Smooth muscle cell (in vitro differentiated cells): ENCODE measurements around the gene FAM32A. TPM values are rescaled to one million over a fixed set of nuclear protein-coding genes. Genes with fewer than 3 reads are reported as not detected.

Experiments used
- DNase-seq: peaks from one replicate; lab custom pipeline; 2025; ENCODE audit not compliant: unreplicated experiment; lab: John Stamatoyannopoulos, UW
- H2AFZ ChIP-seq: fragments of 200-600 bp; sonication (generic); 2 replicates; pipeline ENCODE4 v1.6.0; 2016; ENCODE audit warnings: antibody characterized with exemption, low read depth, mild to moderate bottlenecking
- H3F3A ChIP-seq: fragments of 200-600 bp; sonication (generic); 2 replicates; pipeline ENCODE4 v1.6.0; 2017; ENCODE audit warnings: antibody characterized with exemption, low read depth
- H3K27ac ChIP-seq: fragments of 200-600 bp; sonication (generic); 2 replicates; pipeline ENCODE4 v1.5.1; 2016; ENCODE audit warnings: low read depth, mild to moderate bottlenecking
- H3K27me3 ChIP-seq: fragments of 200-600 bp; sonication (generic); 2 replicates; pipeline ENCODE4 v1.6.1; 2016; ENCODE audit warnings: low read depth, mild to moderate bottlenecking
- H3K36me3 ChIP-seq: fragments of 200-600 bp; sonication (generic); 2 replicates; pipeline ENCODE4 v1.5.1; 2016; ENCODE audit warnings: low read depth
- H3K4me1 ChIP-seq: fragments of 200-600 bp; sonication (generic); 2 replicates; pipeline ENCODE4 v1.5.1; 2016; ENCODE audit warnings: low read depth
- H3K4me2 ChIP-seq: fragments of 200-600 bp; sonication (generic); 2 replicates; pipeline ENCODE4 v1.6.0; 2016; ENCODE audit warnings: mild to moderate bottlenecking
- H3K4me3 ChIP-seq: fragments of 200-600 bp; sonication (generic); 2 replicates; pipeline ENCODE4 v1.5.1; 2016; ENCODE audit warnings: mild to moderate bottlenecking
- H3K79me2 ChIP-seq: fragments of 200-600 bp; sonication (generic); 2 replicates; pipeline ENCODE4 v1.6.0; 2016; ENCODE audit warnings: low read depth, mild to moderate bottlenecking
- H3K9ac ChIP-seq: fragments of 200-600 bp; sonication (generic); 2 replicates; pipeline ENCODE4 v1.6.0; 2016; ENCODE audit warnings: low read depth
- H3K9me3 ChIP-seq: fragments of 200-600 bp; sonication (generic); replicated peaks from 2 replicates; pipeline ENCODE4 v1.5.1; 2016; ENCODE audit warnings: low read depth
- H4K20me1 ChIP-seq: fragments of 200-600 bp; sonication (generic); 2 replicates; pipeline ENCODE4 v1.6.0; 2016; ENCODE audit warnings: low read depth
- CTCF ChIP-seq: fragments of 200-600 bp; sonication (generic); IDR thresholded peaks from 2 replicates; pipeline ENCODE4 v1.5.1; 2017; ENCODE audit warnings: borderline replicate concordance, mild to moderate bottlenecking, antibody characterized with exemption; ENCODE audit not compliant: insufficient read depth, poor library complexity, severe bottlenecking
- WGBS: methylation state at CpG from one replicate; pipeline ENCODE4 v1.1.7; 2016; ENCODE audit warnings: low lambda C conversion rate; 5-methylcytosine and 5-hydroxymethylcytosine counted together
- polyA plus RNA-seq: library from polyadenylated mRNA; unstranded; fragments of >200 nt; fragmentation: Nextera tagmentation; extraction: Ambion mirVana; gene quantifications from 2 replicates; pipeline ENCODE4 v1.2.1, GENCODE V29; 2016
- total RNA-seq: library from RNA; depleted of rRNA; stranded (reverse); fragments of >200 nt; gene quantifications from 2 replicates; pipeline ENCODE4 v1.2.3, GENCODE V29; 2014

FAM32A gene
- total and polyA plus RNA-seq, 2 experiments from 2014 or later: 109 to 132 TPM

- no peak for DNase-seq
- H3K4me2 ChIP-seq: no peak overlapping the region
- TF ChIP-seq CTCF: no peak
- H4K20me1 ChIP-seq: no peaks in the 10 kb centered on the region
- no peak overlapping the region for H2AFZ ChIP-seq
- H3K9ac ChIP-seq: no peak overlapping the region
- H3K36me3 ChIP-seq: no peaks in the 10 kb centered on the region
- 97% methylated on average over 16 of the region's 16 CpGs for WGBS
- H3K79me2 ChIP-seq: no peaks in the 10 kb centered on the region
- no peak overlapping the region for H3K27ac ChIP-seq
- no peaks in the 10 kb centered on the region for H3K4me1 ChIP-seq
- no peaks in the 10 kb centered on the region for H3F3A ChIP-seq
- H3K9me3 ChIP-seq: no peaks in the 10 kb centered on the region
- H3K4me3 ChIP-seq: no peak overlapping the region
- no peaks in the 10 kb centered on the region for H3K27me3 ChIP-seq
Observed at GRCh38 chr19:16232127-16232526, 46.9 kb downstream of the FAM32A start.

- no peak overlapping the region for H3K27ac ChIP-seq
- TF ChIP-seq CTCF: no peak
- no peak overlapping the region for H3K4me3 ChIP-seq
- H3K4me1 ChIP-seq: no peaks in the 10 kb centered on the region
- H3K9ac ChIP-seq: no peak overlapping the region
- no peak overlapping the region for H3K4me2 ChIP-seq
- DNase-seq: no peak
- no peaks in the 10 kb centered on the region for H3K79me2 ChIP-seq
- H3K27me3 ChIP-seq: no peaks in the 10 kb centered on the region
- H2AFZ ChIP-seq: no peak overlapping the region
- H3F3A ChIP-seq: no peaks in the 10 kb centered on the region
- WGBS: 90% methylated on average over 13 of the region's 13 CpGs
- no peaks in the 10 kb centered on the region for H4K20me1 ChIP-seq
- no peaks in the 10 kb centered on the region for H3K36me3 ChIP-seq
- no peaks in the 10 kb centered on the region for H3K9me3 ChIP-seq
Observed at GRCh38 chr19:16232568-16232967, 47.4 kb downstream of the FAM32A start.

GRCh38 chr19:16233081-16233776 lies 48.0 kb downstream of the FAM32A start:
- Histone ChIP-seq H3K27ac (no peak overlapping the region), H3K9me3 (no peaks in the 10 kb centered on the region), H3K36me3 (no peaks in the 10 kb centered on the region), H3F3A (no peaks in the 10 kb centered on the region), H3K9ac (no peak overlapping the region), H3K79me2 (no peaks in the 10 kb centered on the region), H3K4me2 (no peak overlapping the region), H3K27me3 (no peaks in the 10 kb centered on the region), H3K4me3 (no peak overlapping the region), H2AFZ (no peak overlapping the region), H3K4me1 (no peaks in the 10 kb centered on the region), H4K20me1 (no peaks in the 10 kb centered on the region)
- no peak for DNase-seq
- 97% methylated on average over 19 of the region's 19 CpGs for WGBS
- TF ChIP-seq CTCF: no peak
